ENCODE data around the gene KISS1R. TPM values are rescaled to one million over a fixed set of nuclear protein-coding genes. Genes with fewer than 3 reads are reported as not detected.

KISS1R gene
- total RNA-seq, 1 experiment from 2014 or later = not detected

- in situ Hi-C loops (cut with HindIII; ENCODE audit: low pct_unique_long_range_greater_than_20kb, low sequenced_read_pairs) = no loop called here
Observed at GRCh38 chr19:941292-942132, 24.4 kb downstream of the KISS1R start.

GRCh38 chr19:942133-942645, 25.1 kb downstream of the KISS1R start:
- in situ Hi-C loops (cut with HindIII; ENCODE audit: low pct_unique_long_range_greater_than_20kb, low sequenced_read_pairs) = no loop called here
- no peak for DNase-seq (ENCODE audit: low read depth, low spot score)

More at GRCh38 chr19:941292-942132, 24.4 kb downstream of the KISS1R start:
- DNase-seq (ENCODE audit: low read depth, low spot score) = no peak

GRCh38 chr19:943551-944170, 26.5 kb downstream of the KISS1R start:
- in situ Hi-C loops (cut with HindIII; ENCODE audit: low pct_unique_long_range_greater_than_20kb, low sequenced_read_pairs) = no loop called here
- DNase-seq (ENCODE audit: low read depth, low spot score) = no peak

- DNase-seq (ENCODE audit: low read depth, low spot score) = no peak
- in situ Hi-C loops (cut with HindIII; ENCODE audit: low pct_unique_long_range_greater_than_20kb, low sequenced_read_pairs) = no loop called here
Observed at GRCh38 chr19:944171-944567, 27.0 kb downstream of the KISS1R start.

- in situ Hi-C loops (cut with HindIII; ENCODE audit: low pct_unique_long_range_greater_than_20kb, low sequenced_read_pairs) = no loop called here
- no peak for DNase-seq (ENCODE audit: low read depth, low spot score)
Observed at GRCh38 chr19:944663-945241, 27.6 kb downstream of the KISS1R start.

- no peak for DNase-seq (ENCODE audit: low read depth, low spot score)
- in situ Hi-C loops (cut with HindIII; ENCODE audit: low pct_unique_long_range_greater_than_20kb, low sequenced_read_pairs) = no loop called here
Observed at GRCh38 chr19:945401-946252, 28.5 kb downstream of the KISS1R start.

GRCh38 chr19:947090-947706, 30.1 kb downstream of the KISS1R start:
- in situ Hi-C loops (cut with HindIII; ENCODE audit: low pct_unique_long_range_greater_than_20kb, low sequenced_read_pairs) = no loop called here

GRCh38 chr19:947707-948539, 30.8 kb downstream of the KISS1R start:
- DNase-seq (ENCODE audit: low read depth, low spot score) = no peak
- in situ Hi-C loops (cut with HindIII; ENCODE audit: low pct_unique_long_range_greater_than_20kb, low sequenced_read_pairs) = no loop called here

More at GRCh38 chr19:947090-947706, 30.1 kb downstream of the KISS1R start:
- DNase-seq (ENCODE audit: low read depth, low spot score) = no peak

GRCh38 chr19:948842-949496, 31.8 kb downstream of the KISS1R start:
- in situ Hi-C loops (cut with HindIII; ENCODE audit: low pct_unique_long_range_greater_than_20kb, low sequenced_read_pairs) = no loop called here
- no peak for DNase-seq (ENCODE audit: low read depth, low spot score)

- no peak for DNase-seq (ENCODE audit: low read depth, low spot score)
- in situ Hi-C loops (cut with HindIII; ENCODE audit: low pct_unique_long_range_greater_than_20kb, low sequenced_read_pairs) = no loop called here
Observed at GRCh38 chr19:950352-951066, 33.4 kb downstream of the KISS1R start.

GRCh38 chr19:952049-952679, 35.0 kb downstream of the KISS1R start:
- in situ Hi-C loops (cut with HindIII; ENCODE audit: low pct_unique_long_range_greater_than_20kb, low sequenced_read_pairs) = no loop called here
- DNase-seq (ENCODE audit: low read depth, low spot score) = no peak

GRCh38 chr19:952680-953444, 35.7 kb downstream of the KISS1R start:
- no peak for DNase-seq (ENCODE audit: low read depth, low spot score)
- in situ Hi-C loops (cut with HindIII; ENCODE audit: low pct_unique_long_range_greater_than_20kb, low sequenced_read_pairs) = no loop called here

GRCh38 chr19:953445-954271, 36.5 kb downstream of the KISS1R start:
- in situ Hi-C loops (cut with HindIII; ENCODE audit: low pct_unique_long_range_greater_than_20kb, low sequenced_read_pairs) = no loop called here
- DNase-seq (ENCODE audit: low read depth, low spot score) = no peak

- in situ Hi-C loops (cut with HindIII; ENCODE audit: low pct_unique_long_range_greater_than_20kb, low sequenced_read_pairs) = no loop called here
- no peak for DNase-seq (ENCODE audit: low read depth, low spot score)
Observed at GRCh38 chr19:954272-954671, 37.1 kb downstream of the KISS1R start.

Measured in SK-MEL-5 (cell line).